HG03469 (cell line): ENCODE results near the gene TCF19.
"Not testable (repeated sequence)": the region's sequence is repeated elsewhere in the genome, so short reads cannot be mapped to it uniquely, and the experiment has no call there.

Experiments used
- ATAC-seq: cut with Tn5 transposase; IDR thresholded peaks from one replicate; pipeline ENCODE4 v1.9.1; 2021; ENCODE audit warnings: mild to moderate bottlenecking, moderate library complexity, moderate number of reproducible peaks; ENCODE audit not compliant: unreplicated experiment

Gene TCF19

DNA sequence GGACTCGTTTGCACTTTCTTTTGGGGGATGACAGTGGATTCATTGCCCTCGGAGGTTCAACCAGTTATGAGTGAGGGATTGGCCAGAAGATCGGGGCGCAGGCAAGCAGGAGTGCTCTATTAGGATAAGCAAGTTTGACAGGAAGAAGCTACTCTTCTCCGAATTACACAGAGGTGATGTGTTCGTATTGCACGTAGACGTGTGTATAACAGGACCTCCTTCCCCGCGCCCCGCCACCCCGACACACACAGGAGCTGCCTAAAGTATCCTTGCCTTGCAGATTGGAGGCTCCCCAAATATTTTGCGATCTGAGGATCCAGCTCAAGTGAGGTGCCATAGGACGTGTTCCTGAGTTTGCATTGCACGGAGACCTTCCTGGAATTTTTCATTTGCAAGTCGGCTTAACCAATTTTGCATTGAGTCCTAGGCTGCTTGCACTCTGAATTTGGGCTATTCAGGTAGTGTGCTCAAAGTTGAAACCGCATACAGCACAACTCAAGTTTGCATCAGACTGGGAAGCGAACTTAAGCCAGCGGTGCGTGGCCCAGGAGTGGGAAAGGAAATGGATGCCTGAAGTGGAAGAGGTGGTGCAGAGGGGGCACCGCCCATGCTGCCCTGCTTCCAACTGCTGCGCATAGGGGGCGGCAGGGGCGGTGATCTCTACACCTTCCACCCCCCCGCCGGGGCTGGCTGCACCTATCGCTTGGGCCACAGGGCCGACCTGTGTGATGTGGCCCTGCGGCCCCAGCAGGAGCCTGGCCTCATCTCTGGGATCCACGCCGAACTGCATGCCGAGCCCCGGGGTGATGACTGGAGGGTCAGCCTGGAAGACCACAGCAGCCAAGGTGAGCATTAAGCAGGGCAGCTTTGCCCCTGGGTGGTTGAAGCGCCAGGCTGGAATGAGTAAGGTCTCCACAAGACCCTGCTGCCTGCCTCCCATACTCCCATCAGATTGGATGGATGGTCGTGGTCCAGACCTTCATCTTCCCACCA lies 770 bp downstream of the TCF19 start:
- ATAC-seq, result no peak

GRCh38 chr6:31161216-31162126 lies 3.1 kb downstream of the TCF19 start:
- no peak for ATAC-seq

GRCh38 chr6:31162463-31163165 lies 4.2 kb downstream of the TCF19 start:
- ATAC-seq, result no peak

GRCh38 chr6:31163922-31164321 lies 5.5 kb downstream of the TCF19 start:
- ATAC-seq, result no peak

DNA sequence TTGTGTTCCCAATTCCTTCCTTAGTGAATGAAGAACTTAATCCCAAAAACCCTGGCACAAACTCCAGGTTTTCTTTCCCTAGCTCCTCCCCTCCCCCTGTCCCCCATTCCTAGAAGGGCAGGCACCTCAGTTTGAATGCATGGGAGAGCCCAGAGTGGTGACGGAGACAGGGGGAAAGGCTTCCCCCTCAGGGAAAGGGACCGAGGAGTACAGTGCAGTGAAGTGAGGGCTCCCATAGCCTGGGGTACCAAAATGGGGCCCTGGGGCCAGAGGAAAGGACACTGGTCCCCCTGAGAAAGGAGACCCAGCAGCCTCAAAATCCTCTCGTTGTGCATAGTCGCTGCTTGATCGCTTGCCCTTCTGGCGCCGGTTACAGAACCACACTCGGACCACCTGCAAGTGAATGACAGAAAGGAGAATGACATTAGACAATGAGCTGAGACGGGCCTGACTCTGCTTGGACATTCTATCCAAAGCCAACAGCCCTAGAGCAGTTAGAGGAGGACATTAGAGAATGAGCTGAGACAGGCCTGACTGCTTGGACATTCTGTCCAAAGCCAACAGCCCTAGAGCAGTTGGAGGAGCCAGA lies 6.2 kb downstream of the TCF19 start:
- ATAC-seq, result peak; percentile 15

- peak; percentile 47 for ATAC-seq
These were observed 6.9 kb downstream of the TCF19 start for GRCh38 chr6:31165064-31165832.

- no peak for ATAC-seq
These were observed 7.6 kb downstream of the TCF19 start for GRCh38 chr6:31165986-31166385.

DNA sequence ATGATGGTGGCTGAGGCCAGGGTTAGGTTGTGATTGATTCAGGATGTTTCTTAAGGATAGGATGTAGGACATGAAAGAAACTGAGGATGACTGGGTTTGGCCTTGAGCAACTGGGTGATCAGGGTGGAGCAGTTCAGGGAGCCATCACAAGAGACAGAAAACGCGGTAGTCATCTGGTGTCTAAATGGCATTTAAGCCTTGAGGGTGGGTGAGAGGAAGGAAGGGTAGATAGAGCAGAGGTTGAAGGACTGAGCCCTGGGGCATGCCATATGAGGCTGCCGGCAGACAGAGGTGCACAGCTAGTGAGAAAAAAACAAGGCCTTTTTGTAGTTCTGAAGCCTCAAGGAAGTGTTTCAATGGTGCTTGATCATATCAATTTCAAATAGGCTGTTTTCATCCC lies 10.2 kb downstream of the TCF19 start:
- ATAC-seq, result no peak

GRCh38 chr6:31169123-31169857 lies 10.9 kb downstream of the TCF19 start:
- ATAC-seq, result no peak

DNA sequence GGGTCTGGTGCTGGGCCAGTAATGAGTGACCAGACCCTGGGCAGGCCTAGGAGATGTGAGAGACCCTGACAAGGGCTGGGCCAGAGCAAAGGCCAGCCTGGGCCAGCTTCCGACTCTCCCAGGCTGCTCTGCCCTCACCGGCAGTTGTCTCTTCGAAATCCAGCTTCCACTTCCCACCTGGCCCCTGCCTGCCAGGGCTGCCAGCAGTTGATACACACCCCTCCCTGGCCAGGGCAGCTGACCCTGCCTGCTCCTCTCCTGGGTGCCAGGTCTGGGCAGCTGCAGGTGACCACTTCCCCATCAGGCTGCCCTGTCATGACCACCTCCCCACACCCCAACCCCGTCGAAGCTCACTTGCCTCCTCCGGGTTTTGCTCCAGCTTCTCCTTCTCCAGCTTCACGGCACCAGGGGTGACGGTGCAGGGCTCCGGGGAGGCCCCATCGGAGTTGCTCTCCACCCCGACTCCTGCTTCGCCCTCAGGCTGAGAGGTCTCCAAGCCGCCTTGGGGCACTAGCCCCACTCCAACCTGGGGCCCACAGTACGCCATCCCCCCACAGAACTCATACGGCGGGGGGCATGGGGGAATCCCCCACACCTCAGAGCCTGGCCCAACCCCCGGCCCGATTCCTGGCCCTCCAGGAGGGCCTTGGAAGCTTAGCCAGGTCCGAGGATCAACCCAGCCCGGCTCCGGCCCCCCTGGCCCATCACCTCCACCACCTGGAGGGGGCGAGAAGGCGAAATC lies 11.6 kb downstream of the TCF19 start:
- ATAC-seq, result not testable (repeated sequence)

DNA sequence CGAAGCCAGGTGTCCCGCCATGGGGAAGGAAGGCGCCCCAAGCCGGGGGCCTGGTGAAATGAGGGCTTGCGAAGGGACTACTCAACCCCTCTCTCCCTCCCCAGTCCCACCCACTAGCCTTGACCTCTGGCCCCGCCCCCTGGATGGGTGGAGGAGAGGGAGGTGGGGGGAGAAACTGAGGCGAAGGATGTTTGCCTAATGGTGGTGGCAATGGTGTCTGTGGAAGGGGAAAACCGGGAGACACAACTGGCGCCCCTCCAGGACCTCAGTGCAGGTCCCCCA lies 12.2 kb downstream of the TCF19 start, which contains the start of gene POU5F1:
Gene POU5F1, minus strand, starts transcription at position 83 of the 282 bp plus-strand sequence. Its CDS starts 62 bp downstream, at position 21.
- no peak for ATAC-seq

- ATAC-seq, result no peak
These were observed 12.7 kb downstream of the TCF19 start for GRCh38 chr6:31170987-31171671.

GRCh38 chr6:31171931-31172905 lies 13.8 kb downstream of the TCF19 start:
- no peak for ATAC-seq

GRCh38 chr6:31172973-31173384 lies 14.6 kb downstream of the TCF19 start:
- ATAC-seq, result no peak

DNA sequence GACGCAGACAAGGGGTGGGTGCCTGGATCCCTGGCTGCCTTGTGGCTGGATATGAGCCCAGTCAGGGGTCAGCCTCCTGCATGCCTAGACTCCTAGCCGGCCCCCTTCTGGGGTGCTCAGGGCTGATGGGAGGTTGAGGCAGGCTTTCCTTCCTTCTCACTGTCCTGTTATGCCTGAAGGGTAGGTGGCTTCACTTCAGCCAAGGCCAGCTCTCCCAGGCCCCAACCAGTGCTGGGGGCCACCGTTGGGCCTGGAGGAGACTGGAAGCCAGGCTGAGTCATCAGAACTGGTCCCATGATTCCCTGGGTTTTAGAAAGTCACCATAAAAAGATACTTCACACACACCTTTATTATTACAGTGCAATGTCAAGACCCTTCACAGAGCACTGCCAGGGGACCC lies 15.0 kb downstream of the TCF19 start:
- ATAC-seq, result no peak

DNA sequence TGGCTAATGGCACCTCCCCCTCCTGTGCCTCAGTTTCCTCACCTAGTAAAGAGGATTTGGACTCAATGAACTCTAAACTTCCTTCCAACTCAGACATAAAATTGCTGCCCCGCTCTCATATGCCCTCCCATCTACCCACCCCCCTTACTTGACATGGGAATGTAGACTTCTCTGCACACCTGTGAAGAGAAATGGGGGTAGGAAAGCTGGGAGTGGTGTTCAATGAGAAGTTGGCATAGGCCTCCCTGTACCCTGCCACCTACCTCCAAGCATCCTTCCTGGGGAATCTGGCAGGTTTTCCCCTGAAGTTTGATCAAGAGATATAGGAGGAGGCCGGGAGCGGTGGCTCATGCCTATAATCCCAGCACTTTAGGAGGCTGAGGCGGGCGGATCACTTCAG lies 16.0 kb downstream of the TCF19 start:
- no peak for ATAC-seq

GRCh38 chr6:31175971-31176370 lies 17.6 kb downstream of the TCF19 start:
- no peak for ATAC-seq
